NCI-H146 (cell line): Measurements from ENCODE around the gene STH.
"Not testable (repeated sequence)": the region's sequence is repeated elsewhere in the genome, so short reads cannot be mapped to it uniquely, and the experiment has no call there.

Experiments used
- DNase-seq: peaks from one replicate; lab custom pipeline; 2025; lab: John Stamatoyannopoulos, UW

Gene STH

DNA sequence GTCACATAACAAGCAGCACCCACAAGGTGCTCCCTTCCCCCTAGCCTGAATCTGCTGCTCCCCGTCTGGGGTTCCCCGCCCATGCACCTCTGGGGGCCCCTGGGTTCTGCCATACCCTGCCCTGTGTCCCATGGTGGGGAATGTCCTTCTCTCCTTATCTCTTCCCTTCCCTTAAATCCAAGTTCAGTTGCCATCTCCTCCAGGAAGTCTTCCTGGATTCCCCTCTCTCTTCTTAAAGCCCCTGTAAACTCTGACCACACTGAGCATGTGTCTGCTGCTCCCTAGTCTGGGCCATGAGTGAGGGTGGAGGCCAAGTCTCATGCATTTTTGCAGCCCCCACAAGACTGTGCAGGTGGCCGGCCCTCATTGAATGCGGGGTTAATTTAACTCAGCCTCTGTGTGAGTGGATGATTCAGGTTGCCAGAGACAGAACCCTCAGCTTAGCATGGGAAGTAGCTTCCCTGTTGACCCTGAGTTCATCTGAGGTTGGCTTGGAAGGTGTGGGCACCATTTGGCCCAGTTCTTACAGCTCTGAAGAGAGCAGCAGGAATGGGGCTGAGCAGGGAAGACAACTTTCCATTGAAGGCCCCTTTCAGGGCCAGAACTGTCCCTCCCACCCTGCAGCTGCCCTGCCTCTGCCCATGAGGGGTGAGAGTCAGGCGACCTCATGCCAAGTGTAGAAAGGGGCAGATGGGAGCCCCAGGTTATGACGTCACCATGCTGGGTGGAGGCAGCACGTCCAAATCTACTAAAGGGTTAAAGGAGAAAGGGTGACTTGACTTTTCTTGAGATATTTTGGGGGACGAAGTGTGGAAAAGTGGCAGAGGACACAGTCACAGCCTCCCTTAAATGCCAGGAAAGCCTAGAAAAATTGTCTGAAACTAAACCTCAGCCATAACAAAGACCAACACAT, at the start of gene STH:
STH (plus strand) TSS at position 264 of the 913 bp plus-strand sequence; CDS start at position 294, 30 bp downstream.
- no peak for DNase-seq

- DNase-seq: no peak
Observed at GRCh38 chr17:45949755-45950320, 49.2 kb upstream of the STH start.

- no peak for DNase-seq
Observed at GRCh38 chr17:45950888-45951287, 48.2 kb upstream of the STH start.

GRCh38 chr17:45951403-45951802, 47.6 kb upstream of the STH start:
- no peak for DNase-seq

DNA sequence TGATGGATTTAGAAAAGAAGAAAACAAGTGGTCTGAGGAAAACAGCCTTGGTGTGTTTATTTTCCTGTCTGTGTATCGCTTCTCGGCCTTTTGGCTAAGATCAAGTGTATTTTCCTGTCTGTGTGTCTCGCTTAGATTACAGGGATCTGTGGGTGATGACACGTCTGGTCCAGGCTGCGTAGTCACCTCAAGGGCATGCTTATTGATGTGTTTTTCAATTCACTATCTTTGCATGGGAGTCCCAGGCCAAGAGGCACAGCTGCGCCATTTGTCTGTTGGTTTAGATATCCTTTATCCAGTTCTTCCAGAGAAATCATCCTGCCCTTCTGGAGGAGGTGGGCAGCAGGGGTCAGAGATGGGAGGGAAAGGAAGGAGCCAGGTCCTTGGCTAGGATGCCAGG, 47.1 kb upstream of the STH start:
- DNase-seq: no peak

GRCh38 chr17:45952814-45953320, 46.2 kb upstream of the STH start:
- no peak for DNase-seq

DNA sequence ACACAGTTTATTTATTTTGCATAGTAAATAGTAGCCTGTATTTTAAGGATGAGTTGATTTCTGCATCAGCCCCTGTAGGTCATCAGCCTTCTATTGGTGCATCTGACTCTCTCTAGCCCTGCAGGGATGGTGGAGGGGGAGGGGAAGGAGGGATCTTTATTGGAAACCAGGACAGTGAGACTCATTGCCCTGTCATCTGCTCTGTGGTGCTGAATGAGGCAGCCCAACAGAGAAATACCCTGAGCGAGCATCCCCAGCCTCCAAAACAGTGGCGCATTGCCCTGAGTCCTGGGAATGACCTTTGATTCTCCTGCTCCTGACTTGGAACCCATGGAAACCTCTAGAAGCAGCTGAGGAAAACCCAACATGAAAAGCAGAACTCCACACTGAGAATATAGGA, 45.5 kb upstream of the STH start:
- DNase-seq: no peak

DNA sequence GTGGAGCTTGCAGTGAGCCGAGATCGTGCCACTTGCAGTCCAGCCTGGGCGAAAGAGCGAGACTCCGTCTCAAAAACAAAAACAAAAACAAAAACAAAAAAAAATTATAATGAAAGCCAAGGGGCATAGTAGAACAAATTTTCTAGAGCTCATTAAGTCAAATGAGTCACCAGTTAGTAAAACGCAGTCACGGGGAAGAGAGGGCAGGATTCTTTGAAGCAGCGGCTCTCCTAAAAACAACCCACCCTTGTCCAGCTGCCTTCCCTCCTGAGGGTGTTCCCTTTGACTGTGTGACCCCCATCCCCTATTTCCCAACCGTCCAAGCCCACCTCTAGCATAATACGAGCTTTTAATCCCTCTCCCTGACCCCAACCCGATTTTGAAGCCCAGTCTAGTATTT, 44.1 kb upstream of the STH start:
- no peak for DNase-seq

GRCh38 chr17:45955326-45955725, 43.7 kb upstream of the STH start:
- no peak for DNase-seq

GRCh38 chr17:45956090-45956489, 43.0 kb upstream of the STH start:
- no peak for DNase-seq

- not testable (repeated sequence) for DNase-seq
Observed at GRCh38 chr17:45956746-45957145, 42.3 kb upstream of the STH start.

DNA sequence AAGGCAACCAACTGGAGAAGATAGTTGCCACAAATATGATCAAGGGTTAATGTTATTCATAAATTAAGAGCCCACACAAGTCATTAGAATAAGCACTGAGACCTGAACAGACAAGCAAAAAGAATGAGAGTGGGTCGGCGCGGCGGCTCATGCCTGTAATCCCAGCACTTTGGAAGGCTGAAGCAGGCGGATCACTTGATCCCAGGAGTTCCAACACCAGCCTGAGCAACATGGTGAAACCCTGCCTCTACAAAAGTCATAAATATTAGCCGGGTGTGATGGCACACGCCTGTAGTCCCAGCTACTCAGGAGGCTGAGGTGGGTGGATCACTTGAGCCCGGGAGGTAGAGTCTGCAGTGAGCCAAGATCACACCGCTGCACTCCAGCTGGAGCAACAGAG, 40.7 kb upstream of the STH start:
- no peak for DNase-seq

DNA sequence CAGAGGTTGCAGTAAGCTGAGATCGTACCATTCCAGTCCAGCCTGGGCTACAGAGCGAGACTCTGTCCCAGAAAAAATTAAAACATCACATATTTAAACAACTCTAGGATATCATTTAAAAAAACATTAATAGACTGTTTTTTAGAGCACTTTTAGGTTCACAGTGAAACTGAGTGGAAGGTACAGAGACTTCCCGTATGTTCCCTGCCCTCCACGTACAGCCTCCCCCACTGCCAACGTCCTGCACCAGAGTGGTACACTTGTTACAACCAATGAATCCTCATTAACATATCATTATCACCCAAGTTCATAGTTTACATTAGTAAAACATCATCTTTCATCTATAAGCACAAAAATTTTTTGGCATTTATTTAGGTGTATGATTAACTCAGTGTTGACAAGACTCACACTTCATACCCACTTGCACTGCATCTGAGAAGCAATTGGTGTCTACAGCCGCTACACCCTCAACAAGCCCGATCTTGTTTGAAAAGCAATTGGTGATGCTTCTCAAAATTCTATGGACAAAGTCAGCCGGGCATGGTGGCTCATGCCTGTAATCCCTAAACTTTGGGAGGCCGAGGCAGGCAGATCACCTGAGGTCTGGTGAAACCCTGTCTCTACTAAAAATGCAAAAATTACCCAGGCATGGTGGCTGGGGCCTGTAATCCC, 39.9 kb upstream of the STH start:
- no peak for DNase-seq

GRCh38 chr17:45960311-45960710, 38.7 kb upstream of the STH start:
- no peak for DNase-seq

GRCh38 chr17:45961206-45961605, 37.8 kb upstream of the STH start:
- no peak for DNase-seq

DNA sequence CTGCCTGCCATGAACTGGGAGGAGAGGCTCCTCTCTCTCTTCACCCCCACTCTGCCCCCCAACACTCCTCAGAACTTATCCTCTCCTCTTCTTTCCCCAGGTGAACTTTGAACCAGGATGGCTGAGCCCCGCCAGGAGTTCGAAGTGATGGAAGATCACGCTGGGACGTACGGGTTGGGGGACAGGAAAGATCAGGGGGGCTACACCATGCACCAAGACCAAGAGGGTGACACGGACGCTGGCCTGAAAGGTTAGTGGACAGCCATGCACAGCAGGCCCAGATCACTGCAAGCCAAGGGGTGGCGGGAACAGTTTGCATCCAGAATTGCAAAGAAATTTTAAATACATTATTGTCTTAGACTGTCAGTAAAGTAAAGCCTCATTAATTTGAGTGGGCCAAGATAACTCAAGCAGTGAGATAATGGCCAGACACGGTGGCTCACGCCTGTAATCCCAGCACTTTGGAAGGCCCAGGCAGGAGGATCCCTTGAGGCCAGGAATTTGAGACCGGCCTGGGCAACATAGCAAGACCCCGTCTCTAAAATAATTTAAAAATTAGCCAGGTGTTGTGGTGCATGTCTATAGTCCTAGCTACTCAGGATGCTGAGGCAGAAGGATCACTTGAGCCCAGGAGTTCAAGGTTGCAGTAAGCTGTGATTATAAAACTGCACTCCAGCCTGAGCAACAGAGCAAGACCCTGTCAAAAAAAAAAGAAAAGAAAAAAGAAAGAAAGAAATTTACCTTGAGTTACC, 36.7 kb upstream of the STH start:
- DNase-seq: no peak

DNA sequence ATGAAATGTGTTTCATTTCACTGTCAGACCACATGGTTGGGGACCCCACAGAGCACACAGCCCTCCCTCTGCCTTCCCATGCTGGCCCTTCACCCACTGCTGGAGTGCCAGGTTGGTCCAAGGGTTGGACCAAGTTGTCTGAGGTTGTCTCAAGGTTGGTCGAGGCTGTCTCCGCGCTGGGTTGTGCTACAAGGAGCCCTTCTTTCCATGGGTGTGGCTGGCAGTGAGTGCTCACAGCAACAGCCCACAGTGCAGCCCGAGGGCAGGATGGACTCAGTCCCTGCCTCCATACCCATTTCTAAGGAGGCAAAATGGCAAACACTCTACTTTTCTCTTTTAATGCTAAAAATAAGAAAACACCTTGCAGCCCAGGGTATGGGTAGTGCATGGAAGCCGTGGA, 35.8 kb upstream of the STH start:
- DNase-seq: no peak

DNA sequence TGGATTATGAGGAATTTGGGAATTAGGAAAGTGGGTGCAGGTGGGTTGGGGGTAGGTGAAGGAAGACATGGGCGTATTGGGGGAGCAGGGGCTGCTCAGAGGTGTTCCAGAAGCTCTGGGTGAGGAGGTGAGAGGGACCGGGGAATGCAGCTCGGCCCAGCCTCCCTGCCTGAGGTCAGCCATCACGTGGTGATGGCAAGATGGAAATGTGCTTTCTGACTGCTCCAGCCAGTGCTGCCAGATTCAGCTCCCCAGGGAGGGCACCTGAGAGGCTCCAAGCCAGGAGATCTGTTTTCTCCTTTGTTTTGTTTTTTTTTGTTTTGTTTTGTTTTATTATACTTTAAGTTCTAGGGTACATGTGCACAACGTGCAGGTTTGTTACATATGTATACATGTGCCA, 35.2 kb upstream of the STH start:
- no peak for DNase-seq

DNA sequence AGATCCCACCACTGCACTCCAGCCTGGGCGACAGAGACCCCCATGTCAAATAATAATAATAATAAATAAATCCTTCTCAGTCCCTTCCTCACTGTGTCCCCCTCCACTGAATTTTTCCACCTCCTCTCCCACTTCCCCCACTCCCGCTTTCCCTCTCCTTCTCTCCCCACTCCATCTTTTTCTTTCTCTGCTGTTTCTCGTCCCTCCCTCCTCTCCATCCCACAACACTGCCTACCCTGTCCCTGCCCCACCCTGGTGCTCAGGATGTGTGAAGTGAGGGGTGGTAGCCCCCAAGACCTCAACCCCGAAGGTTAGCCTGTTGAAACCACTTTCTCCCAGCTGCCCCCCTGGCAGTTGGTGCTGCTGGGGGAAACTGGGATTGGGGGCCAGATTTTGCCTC, 34.4 kb upstream of the STH start:
- no peak for DNase-seq

DNA sequence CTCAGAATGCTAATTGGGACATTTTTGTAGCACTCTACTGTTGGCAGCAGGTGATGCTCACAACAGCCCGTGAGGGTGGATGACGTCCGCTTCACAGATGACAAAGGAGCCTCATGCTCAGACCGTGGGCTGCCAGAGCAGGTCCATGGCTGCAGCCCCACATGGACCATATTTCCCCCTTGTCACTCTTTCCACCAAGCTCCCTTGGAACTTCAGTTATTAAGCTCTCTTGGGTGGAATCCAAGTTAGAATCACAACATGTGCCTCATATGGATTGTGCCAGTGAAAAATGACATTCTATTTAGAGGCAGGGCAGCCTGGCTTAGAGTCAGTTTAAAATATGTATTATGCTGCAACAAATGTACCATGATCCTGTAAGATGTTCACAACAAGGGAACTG, 33.2 kb upstream of the STH start:
- DNase-seq: no peak

GRCh38 chr17:45966606-45967280, 32.3 kb upstream of the STH start:
- DNase-seq: no peak

DNA sequence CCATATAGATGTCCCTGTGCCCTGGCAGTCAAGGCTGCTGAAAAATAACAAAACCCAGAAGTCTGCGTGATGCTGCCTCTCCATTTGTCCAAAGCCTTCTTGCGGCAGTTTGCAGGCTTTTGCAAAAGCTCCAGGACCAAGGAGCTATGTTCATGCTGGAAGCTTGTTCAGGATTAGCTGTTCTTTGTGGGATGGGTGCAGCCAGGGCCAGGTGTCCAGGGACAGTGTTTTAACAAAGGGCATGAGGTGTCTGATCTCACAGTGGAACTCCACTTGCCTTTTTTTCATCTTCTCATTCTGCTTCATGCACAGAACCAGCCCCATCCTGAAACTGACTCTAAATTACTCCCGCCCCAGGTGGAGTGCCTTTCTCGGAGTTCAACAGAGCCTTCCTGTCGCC, 31.7 kb upstream of the STH start:
- no peak for DNase-seq
